Middle frontal gyrus (tissue), 1 donor: ENCODE data around the gene TAF13.

Experiments
- DNase-seq: peaks from one replicate; pipeline ENCODE4 v3.0.0-alpha.2; 2015; ENCODE audit warnings: low spot score; ENCODE audit errors: extremely low spot score

Gene TAF13

GRCh38 chr1:109075531-109076490 is at the start of gene TAF13:
TAF13 (minus strand) TSS chr1:109076003; CDS start chr1:109075947, 56 bp downstream.
- DNase-seq = peak; percentile 95

GRCh38 chr1:109120356-109120755 is 44.6 kb upstream of the TAF13 start:
- DNase-seq = no peak

GRCh38 chr1:109118089-109118488 is 42.3 kb upstream of the TAF13 start:
- DNase-seq = no peak

- no peak for DNase-seq
Observed at GRCh38 chr1:109116286-109116685, 40.5 kb upstream of the TAF13 start.

GRCh38 chr1:109115685-109116084 is 39.9 kb upstream of the TAF13 start:
- no peak for DNase-seq

GRCh38 chr1:109114342-109114674 is 38.5 kb upstream of the TAF13 start:
- no peak for DNase-seq

- DNase-seq = no peak
Observed at GRCh38 chr1:109113590-109114341, 38.0 kb upstream of the TAF13 start, which contains the start of gene ELAPOR1. ELAPOR1 (plus strand) TSS chr1:109114115; CDS start chr1:109114184, 69 bp downstream.

- DNase-seq = peak; percentile 87
Observed at GRCh38 chr1:109112652-109113285, 37.0 kb upstream of the TAF13 start.

GRCh38 chr1:109112056-109112651 is 36.4 kb upstream of the TAF13 start:
- no peak for DNase-seq

GRCh38 chr1:109111386-109112055 is 35.7 kb upstream of the TAF13 start:
- DNase-seq = no peak

GRCh38 chr1:109109906-109110305 is 34.1 kb upstream of the TAF13 start:
- DNase-seq = no peak

- DNase-seq = no peak
Observed at GRCh38 chr1:109107785-109108184, 32.0 kb upstream of the TAF13 start.

- no peak for DNase-seq
Observed at GRCh38 chr1:109105881-109106280, 30.1 kb upstream of the TAF13 start.

- no peak for DNase-seq
Observed at GRCh38 chr1:109104364-109105151, 28.8 kb upstream of the TAF13 start.

- DNase-seq = peak; percentile 92
Observed at GRCh38 chr1:109099938-109100773, 24.4 kb upstream of the TAF13 start.

GRCh38 chr1:109096120-109096519 is 20.3 kb upstream of the TAF13 start:
- DNase-seq = no peak

GRCh38 chr1:109095631-109096030 is 19.8 kb upstream of the TAF13 start:
- DNase-seq = no peak

- no peak for DNase-seq
Observed at GRCh38 chr1:109094871-109095270, 19.1 kb upstream of the TAF13 start.

GRCh38 chr1:109094377-109094803 is 18.6 kb upstream of the TAF13 start:
- DNase-seq = no peak
